Stimulated activated CD4-positive, alpha-beta T cell treated with anti-CD3 and anti-CD28 coated beads, Interleukin-1b, Interleukin-23, amount 100 ng/mL, for 4 hours (primary cell): ENCODE data around the gene DBNDD2.
A peak's percentile ranks its signal among the peaks of the same experiment; 100 is the strongest.

ENCODE experiments used
- DNase-seq, 2 donors: peaks; one replicate each; pipeline ENCODE4 v3.0.0-alpha.2; 2020; ENCODE audit warnings: low read depth in 2 of 2

Gene DBNDD2

GRCh38 chr20:45407783-45408645 lies at the start of gene DBNDD2:
Gene DBNDD2, plus strand, starts transcription at chr20:45408289. Its CDS starts 179 bp downstream, at chr20:45408468.
- no peak for DNase-seq

GRCh38 chr20:45359069-45359405 lies 49.1 kb upstream of the DBNDD2 start:
- no peak for DNase-seq

- no peak for DNase-seq
Measured at GRCh38 chr20:45359406-45360148, 48.5 kb upstream of the DBNDD2 start.

- DNase-seq, result no peak
Measured at GRCh38 chr20:45361793-45362192, 46.3 kb upstream of the DBNDD2 start.

GRCh38 chr20:45362804-45363610 lies 45.1 kb upstream of the DBNDD2 start, which contains the start of gene SYS1:
Gene SYS1, plus strand, starts transcription at chr20:45363156. Its CDS starts 376 bp downstream, at chr20:45363532.
- DNase-seq, result peak; percentile 97 to 99

GRCh38 chr20:45363611-45364492 lies 44.2 kb upstream of the DBNDD2 start:
- no peak for DNase-seq

- no peak for DNase-seq
Measured at GRCh38 chr20:45365444-45365970, 42.6 kb upstream of the DBNDD2 start.

GRCh38 chr20:45366192-45366591 lies 41.9 kb upstream of the DBNDD2 start:
- DNase-seq, result no peak

GRCh38 chr20:45366631-45367030 lies 41.5 kb upstream of the DBNDD2 start:
- DNase-seq, result no peak

GRCh38 chr20:45367126-45367525 lies 41.0 kb upstream of the DBNDD2 start:
- no peak for DNase-seq

GRCh38 chr20:45368221-45368980 lies 39.7 kb upstream of the DBNDD2 start:
- no peak for DNase-seq

GRCh38 chr20:45370571-45371160 lies 37.4 kb upstream of the DBNDD2 start:
- no peak for DNase-seq

GRCh38 chr20:45372241-45372640 lies 35.8 kb upstream of the DBNDD2 start:
- no peak for DNase-seq

- DNase-seq, result no peak
Measured at GRCh38 chr20:45372646-45373352, 35.3 kb upstream of the DBNDD2 start.

- DNase-seq, result peak; percentile 91 to 93
Measured at GRCh38 chr20:45373353-45374100, 34.6 kb upstream of the DBNDD2 start.

- DNase-seq, result no peak
Measured at GRCh38 chr20:45374101-45374467, 34.0 kb upstream of the DBNDD2 start.

GRCh38 chr20:45374966-45375365 lies 33.1 kb upstream of the DBNDD2 start:
- no peak for DNase-seq

GRCh38 chr20:45377269-45377668 lies 30.8 kb upstream of the DBNDD2 start:
- no peak for DNase-seq
